Right renal pelvis (tissue), 4 donors: ENCODE results near the gene GAL3ST2. TPM values are rescaled to one million over a fixed set of nuclear protein-coding genes. Genes with fewer than 3 reads are reported as not detected.
"Not testable (repeated sequence)": the region's sequence is repeated elsewhere in the genome, so short reads cannot be mapped to it uniquely, and the experiment has no call there.

Experiments
- DNase-seq, 4 donors: peaks; one replicate each; pipeline ENCODE4 v3.0.0-alpha.2; 2013; ENCODE audit warnings: low read depth in 4 of 4, low spot score in 3 of 4, missing footprints in 1 of 4
- polyA plus RNA-seq, 4 donors: library from polyadenylated mRNA; unstranded; fragments of 120-200 nt; gene quantifications; one replicate each; pipeline ENCODE4 v1.2.1, GENCODE V29; 2013; ENCODE audit not compliant: insufficient read length in 4 of 4

Gene GAL3ST2
- polyA plus RNA-seq, 4 donors = 0.18 to 0.92 (median 0.43) TPM

DNA sequence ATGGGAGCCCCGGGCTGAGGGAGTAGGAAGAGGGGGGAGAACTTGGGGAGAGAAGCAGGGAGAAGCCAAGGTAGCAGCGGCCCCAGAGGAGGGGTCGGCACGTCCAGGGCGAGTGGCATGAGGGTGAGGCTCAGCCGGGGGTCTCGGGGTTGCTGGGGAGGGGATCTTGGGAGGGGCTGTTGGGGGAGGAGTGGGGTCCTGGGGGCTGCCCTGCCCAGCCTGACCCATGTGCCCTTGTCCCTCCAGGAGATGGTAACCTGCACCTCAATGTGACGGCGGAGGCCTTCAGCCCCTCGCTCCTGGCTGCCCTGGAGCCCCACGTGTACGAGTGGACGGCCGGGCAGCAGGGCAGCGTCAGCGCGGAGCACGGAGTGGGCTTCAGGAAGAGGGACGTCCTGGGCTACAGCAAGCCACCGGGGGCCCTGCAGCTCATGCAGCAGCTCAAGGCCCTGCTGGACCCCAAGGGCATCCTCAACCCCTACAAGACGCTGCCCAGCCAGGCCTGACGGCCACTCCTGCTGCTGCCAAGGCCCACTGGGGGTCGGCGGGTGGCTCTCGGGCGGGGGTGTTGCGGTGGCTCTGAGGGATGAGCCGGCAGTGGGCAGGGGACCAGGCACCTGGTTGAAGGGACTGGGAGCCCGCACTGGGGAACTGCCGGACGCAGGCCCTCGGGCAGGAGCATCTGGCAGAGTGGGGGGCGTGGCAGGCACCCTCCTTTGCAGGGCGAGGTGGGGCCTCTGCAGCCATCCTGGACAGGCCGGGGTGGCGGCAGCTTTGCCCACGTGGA lies 9.0 kb upstream of the GAL3ST2 start:
- DNase-seq = no peak

DNA sequence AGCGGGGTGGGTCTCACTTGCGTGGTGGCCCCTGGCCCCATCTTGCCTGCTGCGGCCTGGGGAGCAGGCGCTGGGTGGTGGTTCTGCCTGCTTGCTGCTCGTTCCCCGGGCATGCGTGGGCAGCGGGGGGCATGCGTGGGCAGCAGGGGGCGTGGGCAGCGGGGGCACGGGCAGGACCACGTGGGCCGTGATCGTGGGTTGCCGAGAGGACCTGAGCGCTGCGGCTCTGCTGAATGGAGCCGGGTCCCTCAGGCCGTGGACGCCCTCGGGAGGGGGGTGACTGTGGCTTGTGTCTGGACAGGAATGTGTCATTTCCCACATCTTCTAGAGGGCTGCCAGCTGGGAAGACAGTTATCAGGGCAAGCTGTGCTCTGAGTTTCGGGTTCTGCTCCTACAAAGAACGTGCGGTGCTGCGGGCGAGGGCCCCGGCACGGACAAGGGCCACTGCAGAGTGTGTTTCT lies 8.3 kb upstream of the GAL3ST2 start:
- DNase-seq = no peak

DNA sequence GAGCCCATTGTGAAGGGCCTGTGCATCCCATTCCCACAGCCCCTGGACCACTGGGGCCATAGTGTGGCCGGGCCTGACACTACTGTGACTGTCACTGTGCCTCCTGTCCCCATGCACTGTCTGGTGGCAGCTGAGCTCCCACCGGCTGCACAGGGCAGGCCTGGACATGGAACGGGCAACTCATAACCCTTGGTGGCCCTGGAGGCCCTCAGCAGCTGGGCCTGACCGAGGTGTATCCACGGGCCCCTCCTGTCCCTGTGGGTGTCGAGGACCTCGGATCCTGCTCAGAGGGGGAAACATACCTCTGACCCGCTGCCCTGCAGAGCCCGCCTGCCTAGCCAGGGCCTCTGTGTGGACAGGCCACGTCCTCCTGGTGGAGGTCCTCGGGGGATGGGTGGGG lies 7.8 kb upstream of the GAL3ST2 start:
- DNase-seq = no peak

DNA sequence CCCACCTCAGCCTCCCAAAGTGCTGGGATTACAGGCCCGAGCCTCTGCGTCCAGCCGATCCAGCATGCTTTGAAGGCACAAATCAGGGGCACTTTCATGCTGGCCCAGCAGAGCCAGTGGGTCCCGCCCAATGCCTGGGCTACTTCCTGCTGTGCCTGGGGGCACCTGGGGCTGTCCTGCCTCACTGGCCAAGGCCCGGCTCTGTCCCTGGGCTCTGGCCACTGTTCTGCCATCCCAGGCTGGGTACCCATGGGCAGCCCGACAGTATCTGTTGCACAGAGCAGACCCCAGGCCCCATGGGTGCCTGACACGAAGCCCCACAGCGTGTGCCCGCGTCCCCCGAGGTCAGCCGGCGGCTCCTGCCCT lies 6.8 kb upstream of the GAL3ST2 start:
- no peak for DNase-seq

DNA sequence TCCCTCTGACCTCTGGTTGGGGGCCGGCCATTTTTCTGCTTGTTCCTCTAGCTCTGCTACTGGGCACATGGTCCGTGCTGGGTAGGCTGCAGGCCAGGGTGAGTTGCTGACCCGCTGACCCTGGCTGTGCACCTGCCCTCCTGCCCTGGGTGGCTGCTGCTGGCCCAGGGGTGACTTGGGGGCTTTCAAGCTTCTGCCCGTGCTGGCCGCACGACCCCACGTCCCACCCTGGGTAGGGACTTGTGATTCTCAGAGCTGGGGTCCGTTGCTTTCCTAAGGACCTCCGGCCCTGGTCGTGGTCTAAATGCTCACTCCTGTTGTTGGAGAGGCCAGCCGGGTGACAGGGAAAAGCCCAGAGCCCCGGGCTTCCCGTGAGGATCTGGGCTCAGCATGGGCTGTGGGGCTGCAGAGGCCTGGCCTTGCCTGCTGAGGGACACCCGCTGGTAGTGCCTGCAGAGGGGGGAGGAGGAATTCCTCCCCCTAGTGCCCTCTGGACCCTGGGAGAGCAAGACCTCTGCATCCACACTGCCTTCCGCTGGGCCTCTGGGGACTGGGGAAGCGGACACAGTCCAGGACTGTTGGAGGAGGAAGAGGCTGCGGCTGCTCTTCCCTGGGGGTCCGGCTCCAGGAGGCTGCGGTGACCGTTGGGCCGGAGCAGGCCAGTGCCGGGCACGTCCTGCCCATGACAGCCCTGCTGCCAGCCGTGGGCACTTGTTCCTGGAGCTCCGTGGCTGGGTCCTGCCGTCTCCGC lies 6.3 kb upstream of the GAL3ST2 start:
- no peak for DNase-seq

DNA sequence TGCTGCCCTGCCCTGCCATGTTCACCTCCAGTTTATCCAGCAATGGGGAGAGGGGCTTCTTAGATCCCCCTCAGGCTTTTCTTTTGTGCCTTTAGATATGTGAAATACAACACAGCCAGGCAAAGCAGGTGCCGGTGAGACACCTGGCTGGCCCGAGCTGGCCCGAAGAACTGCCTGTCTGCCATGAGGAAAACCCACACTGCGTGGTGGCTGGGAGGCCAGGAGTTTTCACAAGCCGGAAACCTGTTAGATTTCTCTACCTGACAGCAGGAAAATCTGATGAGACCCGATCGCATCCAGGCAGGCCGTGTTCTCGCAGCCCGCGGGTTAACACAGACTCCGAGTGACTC lies 5.7 kb upstream of the GAL3ST2 start:
- no peak for DNase-seq

DNA sequence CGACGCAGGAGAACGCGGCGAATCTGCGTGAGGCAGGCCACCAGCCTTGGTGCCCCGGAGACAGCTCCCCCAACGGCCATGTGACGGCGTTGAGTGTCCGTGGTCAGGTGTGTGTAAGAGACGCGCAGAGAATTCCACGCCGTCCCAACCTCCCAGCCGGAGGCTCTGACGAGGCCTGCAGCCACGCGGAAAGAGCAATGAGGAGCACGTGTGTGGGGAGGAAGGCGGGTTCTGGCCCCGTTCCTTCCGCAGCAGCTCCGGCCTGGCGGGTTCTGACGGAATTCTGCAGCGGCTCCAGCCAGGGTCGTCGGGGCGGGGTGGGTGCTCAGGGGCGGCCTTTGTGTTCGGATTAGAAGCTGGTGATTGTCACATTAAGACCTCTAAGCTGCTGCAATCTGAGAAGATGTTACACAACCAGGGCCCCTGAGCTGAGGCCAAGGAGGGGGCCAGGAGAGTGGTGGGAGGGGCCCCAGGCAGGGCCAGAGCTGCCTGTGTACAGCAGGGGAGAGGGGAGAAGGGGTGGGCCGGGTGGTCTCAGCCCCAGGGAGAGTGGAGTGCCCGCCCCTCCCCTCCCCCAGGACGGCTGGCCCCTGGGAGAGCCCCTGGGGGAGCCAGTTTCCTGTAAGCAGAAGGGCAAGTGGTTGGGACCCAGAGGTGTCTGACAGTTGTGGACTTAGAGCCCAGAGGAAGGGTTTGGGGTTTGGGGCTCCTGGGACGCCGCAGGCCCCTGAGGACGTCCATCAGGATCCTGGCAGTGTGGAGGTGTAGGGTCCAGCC lies 5.1 kb upstream of the GAL3ST2 start:
- DNase-seq = no peak

DNA sequence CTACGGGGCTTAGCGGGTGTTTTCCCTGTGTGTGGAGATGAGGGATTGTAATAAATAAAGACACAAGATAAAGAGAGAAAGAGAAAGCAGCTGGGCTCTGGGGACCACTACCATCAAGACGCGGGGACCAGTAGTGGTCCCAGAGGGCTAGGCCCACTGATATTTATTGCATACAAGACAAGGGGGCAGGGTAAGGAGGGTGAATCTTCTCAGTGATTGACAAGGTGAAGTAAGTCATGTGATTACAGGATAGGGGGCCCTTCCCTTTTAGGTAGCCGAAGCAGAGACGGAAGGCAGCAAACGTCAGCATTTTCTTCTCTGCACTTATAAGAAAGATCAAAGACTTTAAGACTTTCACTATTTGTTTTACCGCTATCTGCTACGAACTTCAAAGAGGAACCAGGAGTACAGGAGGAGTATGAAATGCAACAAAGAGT lies 4.5 kb upstream of the GAL3ST2 start:
- no peak for DNase-seq

DNA sequence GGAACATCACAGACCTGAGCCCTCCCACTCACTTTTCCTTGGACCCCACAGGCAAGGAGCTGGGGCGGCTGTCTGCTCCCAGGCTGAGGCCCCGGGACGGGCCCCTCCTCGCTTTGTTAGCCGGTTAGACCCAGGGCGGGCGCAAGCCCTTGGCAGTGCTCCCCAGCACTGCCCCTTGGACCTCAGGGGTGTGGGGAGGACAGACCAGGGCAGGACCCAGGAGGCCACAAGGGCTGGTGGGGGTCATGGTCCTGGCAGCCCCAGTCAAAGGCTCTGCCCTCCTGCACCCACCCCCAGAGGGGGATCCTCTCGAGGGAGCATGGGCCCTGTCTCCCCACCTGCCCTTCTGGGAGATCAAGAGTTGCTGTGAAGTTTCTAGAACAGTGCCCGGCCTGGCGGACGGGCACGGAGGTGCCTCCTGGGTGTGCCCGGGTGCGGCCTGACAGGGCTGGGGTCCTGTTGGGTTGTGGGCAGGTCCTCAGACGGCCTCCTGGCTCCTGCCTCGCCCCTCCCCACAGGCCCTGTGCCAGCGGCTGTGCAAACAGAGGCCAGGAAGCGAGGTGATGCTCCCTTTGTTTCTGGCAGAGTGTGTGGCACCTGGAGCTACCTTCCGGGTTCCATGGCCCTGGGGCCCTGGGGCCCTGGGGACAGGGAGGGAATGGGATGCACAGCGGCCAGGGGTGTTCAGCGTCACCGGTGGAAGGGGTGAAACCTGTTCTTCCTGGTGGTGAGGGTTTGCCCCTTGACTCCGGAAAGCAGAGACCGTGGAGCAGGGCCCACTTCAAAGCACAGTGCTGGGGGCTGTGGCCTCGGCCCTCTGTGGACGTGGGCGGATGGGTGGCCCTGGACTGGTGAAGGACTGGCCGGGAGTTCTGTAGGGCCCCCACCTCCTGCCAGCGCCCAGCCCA lies 2.9 kb upstream of the GAL3ST2 start:
- DNase-seq = no peak

DNA sequence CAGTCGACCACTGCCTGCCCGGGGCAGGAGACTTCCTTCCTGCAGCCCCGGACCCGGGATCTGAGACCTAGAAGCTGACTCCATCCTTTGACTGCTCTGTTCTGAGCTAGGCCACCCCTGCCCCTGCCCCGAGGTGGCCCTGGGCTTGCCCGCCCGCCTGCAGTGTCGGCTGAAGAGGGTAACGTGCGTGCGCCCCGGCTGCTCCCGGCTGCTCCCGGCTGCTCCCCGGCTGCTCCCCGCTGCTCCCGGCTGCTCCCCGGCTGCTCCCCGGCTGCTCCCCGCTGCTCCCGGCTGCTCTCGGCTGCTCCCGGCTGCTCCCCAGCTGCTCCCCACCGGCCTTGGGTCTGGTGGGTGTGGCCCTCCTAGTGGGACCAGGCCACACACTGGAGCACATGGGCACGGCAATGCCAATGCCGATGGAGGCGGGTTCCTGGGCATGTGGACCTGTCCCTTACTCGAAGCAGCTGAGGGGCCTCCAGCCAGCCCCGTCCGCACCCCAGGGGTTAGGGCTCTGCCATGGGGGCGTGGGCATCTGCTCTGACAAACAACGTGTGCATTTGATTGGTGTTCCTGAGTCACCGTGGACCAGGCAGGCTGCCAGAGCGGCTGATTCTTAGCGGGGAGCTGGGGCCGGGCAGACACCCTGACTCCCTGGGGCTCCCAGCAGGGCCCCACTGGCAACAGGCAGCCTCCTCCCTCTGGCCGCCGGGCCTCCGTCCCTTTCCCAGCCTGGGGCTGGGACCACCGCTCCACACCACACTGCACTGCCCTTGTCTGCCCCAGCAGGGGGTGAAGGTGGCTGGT lies 2.0 kb upstream of the GAL3ST2 start:
- no peak for DNase-seq

DNA sequence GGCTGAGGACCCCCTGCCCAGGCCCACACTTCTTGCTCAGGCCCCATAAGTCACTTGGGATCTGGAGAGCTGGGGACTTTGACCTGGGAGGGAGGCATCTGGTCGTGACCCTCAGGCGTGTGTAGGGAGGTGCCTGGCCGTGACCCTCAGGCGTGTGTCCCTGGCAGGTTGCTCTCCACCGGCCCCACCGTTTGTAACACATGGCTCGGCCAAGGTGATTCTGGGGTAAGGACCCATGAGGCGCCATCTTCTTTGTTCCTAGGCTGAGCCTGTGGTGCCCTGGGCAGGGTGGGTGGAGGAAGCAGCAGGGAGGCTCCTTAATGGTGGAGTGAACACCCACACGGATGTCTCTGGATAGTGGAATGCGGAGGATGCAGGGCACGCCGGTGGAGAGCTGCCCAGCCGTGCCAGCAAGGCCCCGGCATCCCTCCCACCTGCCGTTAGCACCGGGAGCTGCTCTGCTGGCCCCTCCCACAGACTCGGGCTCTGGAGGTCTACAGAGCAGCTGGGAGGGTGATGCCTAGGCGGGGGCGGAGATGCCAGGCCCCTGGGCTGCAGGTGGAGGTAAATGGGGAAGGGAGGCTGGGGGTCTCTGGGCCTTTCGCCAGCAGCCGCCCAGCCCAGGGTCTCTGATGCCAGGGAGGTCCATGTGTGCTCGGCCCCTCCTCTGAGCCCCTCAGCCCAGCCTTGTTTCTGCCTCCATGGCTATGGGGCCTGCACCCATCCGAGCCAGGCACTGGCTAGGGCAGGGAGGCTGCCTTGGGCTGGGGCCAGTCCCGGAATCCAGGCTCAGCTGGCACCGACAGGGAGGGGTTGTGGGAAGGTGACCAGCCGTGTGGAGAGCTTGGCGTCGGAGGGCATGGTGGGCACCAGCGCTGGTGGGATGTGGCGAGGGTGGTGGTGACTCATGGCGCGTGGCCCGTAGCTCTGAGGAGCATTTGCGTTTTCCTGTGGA lies 1.1 kb upstream of the GAL3ST2 start:
- DNase-seq = no peak

DNA sequence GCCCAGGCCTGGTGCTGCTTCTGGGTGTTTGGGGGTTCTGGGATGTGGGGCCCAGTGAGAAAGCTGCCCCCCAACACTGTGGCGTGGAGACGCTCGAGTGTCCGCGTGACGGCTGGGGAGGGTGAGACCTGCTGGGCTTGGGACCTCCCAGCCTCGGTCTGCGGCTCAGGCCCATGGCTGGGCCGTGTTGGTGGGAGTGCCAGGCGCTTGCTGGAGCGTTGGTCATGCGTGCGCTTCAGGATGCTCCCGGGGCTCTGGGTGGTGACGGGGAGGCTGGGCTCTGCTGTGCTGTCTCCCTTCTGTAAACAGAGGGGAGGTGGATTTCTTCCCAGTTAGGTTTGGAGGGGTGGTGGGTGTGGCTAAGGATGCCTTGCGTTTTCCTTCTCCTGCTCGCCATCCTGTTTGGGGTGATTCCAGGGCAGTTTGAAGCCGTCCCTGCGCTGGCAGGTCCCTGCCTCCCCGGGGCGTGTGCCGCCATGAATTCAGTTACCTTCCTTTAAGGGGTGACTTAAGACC lies 606 bp downstream of the GAL3ST2 start:
- no peak for DNase-seq

DNA sequence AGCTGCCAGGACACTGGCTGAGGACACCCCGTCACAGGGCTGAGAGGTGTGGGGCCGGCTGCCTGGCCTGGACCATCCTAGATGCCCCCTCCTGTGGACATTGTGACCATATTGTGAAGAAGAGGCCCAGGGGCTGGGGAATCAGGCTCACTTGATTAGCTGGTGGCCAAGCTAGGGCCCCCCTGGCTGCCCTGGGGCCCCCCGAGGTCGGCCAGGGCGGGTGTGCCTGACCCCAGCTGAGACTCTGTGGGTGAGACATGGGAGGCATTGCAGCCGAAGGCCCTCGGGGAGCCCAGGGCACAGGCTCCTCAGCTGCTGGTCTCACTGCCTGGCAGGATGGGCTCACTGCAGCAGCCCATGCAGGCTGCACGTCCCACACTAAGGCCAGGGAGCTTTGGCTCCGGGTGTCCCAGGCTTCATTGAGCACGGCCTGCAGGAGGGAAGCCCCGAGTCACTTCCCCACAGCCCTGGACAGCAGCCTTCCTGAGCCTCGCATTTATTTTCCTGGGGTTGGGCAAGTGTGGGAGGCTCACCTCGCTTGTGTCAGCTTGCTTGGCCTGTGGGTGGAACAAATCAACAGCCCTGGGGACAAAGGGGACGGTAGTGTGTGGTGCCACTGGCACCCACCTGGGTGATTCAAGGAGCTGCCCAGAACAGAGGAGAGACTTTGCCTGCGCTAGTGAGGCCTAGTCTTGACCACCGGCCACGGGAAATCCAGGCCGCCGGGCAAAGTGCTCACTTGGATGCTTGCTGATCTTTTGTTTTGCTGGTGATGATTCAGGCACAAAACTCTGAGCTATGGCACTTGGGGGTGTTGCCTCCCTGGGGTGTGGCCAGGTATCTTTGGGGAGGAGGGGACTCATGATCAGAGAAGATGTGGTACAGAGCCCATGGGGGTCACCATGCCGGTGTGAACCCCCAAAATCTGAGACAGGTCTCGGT lies 1.3 kb downstream of the GAL3ST2 start:
- DNase-seq = no peak

DNA sequence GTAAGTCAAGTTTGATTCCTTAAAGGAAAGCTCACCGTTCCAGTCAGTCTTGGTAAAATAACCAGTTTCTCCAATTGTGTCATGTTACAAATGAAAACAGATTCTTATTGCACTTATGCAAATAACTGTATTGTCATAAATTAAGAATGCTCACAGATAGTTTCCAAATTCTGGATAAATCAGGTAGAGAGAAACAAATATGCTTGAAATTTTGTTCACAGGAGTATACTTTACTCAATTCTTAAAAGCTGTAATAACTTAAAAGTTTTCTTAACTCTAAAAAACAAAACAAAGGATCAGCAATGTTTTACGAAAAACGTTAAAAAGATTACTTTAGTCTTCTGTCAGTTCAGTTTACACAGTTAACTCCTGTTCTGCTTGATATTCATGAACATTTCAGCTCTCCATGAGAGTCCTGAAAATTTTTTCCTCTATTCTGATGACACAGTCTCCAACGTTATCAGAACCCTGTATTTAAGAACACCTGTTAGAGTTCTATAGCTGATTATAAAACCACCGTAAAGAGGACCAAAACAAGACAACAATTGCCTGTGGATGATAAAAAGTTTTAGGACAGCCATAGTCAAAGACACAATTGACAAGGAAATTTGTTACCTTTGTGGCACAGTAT lies 4.4 kb downstream of the GAL3ST2 start:
- DNase-seq = no peak

DNA sequence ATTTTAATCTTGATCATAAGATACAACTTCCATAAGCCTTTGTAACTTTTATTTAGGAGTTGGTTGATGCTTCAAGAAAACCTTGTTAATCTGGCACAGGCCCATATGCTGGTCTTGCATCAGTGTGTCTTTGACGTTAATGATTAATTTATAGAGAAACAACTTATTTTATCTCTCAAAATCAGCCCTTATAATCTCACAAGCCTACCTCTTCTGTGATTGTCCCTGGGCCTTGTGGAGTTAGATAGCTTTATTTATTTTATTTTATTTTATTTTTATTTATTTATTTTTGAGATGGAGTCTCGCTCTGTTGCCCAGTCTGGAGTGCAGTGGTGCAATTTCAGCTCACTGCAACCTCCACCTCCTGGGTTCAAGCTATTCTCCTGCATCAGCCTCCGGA lies 5.4 kb downstream of the GAL3ST2 start:
- not testable (repeated sequence) for DNase-seq

DNA sequence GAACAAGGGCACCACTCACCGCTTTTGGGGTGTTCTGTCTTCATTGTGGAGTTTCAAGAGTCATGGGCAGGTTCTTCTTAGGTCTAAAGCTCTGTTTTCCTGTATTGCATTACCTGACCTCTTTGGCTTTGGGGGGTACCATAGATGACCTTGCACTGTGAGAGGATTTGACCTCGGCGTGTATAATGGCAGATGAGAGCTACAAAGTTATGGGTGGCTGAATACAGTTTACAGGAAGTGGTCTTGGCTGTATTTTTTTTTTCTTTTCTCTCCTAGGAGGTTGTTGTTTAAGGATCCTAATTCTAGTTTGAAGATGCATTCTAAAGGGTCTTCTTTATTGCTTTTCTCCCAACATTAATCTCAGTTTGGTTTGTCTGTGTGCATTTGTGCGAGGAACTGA lies 11.5 kb downstream of the GAL3ST2 start:
- no peak for DNase-seq

DNA sequence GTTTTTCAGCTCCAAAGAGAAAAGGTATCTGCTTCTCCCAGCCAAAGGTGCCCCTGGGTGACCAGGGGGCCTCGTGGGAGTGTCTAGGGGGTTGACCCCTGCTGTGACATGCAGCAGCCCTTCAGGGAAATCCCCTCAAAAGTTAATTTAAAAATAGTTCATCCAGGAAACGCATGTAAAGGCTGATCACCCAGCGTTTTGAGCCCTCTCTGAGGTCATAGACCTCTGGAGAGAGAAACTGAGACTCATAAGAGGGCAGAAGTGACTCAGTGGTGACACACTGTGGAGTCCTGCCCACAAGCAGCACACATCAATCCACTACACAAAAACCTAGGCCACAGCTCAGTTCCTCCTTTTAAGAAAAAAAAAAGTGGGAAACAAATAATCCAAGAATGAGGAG lies 11.9 kb downstream of the GAL3ST2 start:
- no peak for DNase-seq
